H9 (cell line): Measurements from ENCODE around the gene FAM120A. TPM values are rescaled to one million over a fixed set of nuclear protein-coding genes. Genes with fewer than 3 reads are reported as not detected.

Experiments used
- DNase-seq: peaks from one replicate; pipeline ENCODE4 v3.0.0-alpha.2; 2017
- H2AFZ ChIP-seq: one replicate; pipeline ENCODE4 v1.6.1; 2013; ENCODE audit warnings: mild to moderate bottlenecking, low read length, control low read depth, moderate library complexity
- H2AK5ac ChIP-seq: 2 replicates; pipeline ENCODE4 v1.6.1; 2013; ENCODE audit warnings: low read length, control low read depth, mixed read lengths; ENCODE audit not compliant: insufficient read length
- H2BK120ac ChIP-seq: one replicate; pipeline ENCODE4 v1.6.1; 2013; ENCODE audit warnings: low read depth, mild to moderate bottlenecking, low read length, control low read depth, inconsistent platforms; ENCODE audit not compliant: poor library complexity, severe bottlenecking
- H2BK12ac ChIP-seq: 2 replicates; pipeline ENCODE4 v1.6.1; 2013; ENCODE audit warnings: low read length, control low read depth, mixed read lengths, low read depth; ENCODE audit not compliant: insufficient read length
- H2BK15ac ChIP-seq: 2 replicates; pipeline ENCODE4 v1.6.1; 2013; ENCODE audit warnings: low read depth, low read length, control low read depth
- H2BK20ac ChIP-seq: one replicate; pipeline ENCODE4 v1.6.1; 2013; ENCODE audit warnings: low read depth, mild to moderate bottlenecking, low read length, control low read depth, inconsistent platforms; ENCODE audit not compliant: poor library complexity, severe bottlenecking
- H2BK5ac ChIP-seq: 2 replicates; pipeline ENCODE4 v1.6.1; 2013; ENCODE audit warnings: low read length, control low read depth, mixed read lengths; ENCODE audit not compliant: insufficient read length
- H3K14ac ChIP-seq: 2 replicates; pipeline ENCODE4 v1.6.1; 2013; ENCODE audit warnings: low read length, control low read depth; ENCODE audit not compliant: insufficient read depth
- H3K18ac ChIP-seq: 2 replicates; pipeline ENCODE4 v1.6.1; 2013; ENCODE audit warnings: low read depth, mild to moderate bottlenecking, mixed read lengths, low read length, control low read depth; ENCODE audit not compliant: insufficient read length
- H3K23ac ChIP-seq: 2 replicates; pipeline ENCODE4 v1.6.1; 2013; ENCODE audit warnings: low read length, control low read depth, mixed read lengths, low read depth; ENCODE audit not compliant: insufficient read length
- H3K23me2 ChIP-seq: 2 replicates; pipeline ENCODE4 v1.6.1; 2013; ENCODE audit warnings: low read depth, mild to moderate bottlenecking, mixed read lengths, low read length, control low read depth; ENCODE audit not compliant: insufficient read length, poor library complexity, severe bottlenecking
- H3K27ac ChIP-seq: 2 replicates; pipeline ENCODE4 v1.5.1; 2013; ENCODE audit warnings: low read length, control low read depth, mixed read lengths, low read depth; ENCODE audit not compliant: insufficient read length
- H3K27me3 ChIP-seq: 2 replicates; pipeline ENCODE4 v1.6.1; 2013; ENCODE audit warnings: low read length, control low read depth, inconsistent platforms; ENCODE audit not compliant: insufficient read depth
- H3K4ac ChIP-seq: 2 replicates; pipeline ENCODE4 v1.6.1; 2013; ENCODE audit warnings: low read depth, mild to moderate bottlenecking, control low read depth, inconsistent platforms, low read length, moderate library complexity
- H3K4me1 ChIP-seq: 2 replicates; pipeline ENCODE4 v1.6.1; 2013; ENCODE audit warnings: low read length, control low read depth, inconsistent platforms; ENCODE audit not compliant: insufficient read depth
- H3K4me2 ChIP-seq: 2 replicates; pipeline ENCODE4 v1.6.1; 2013; ENCODE audit warnings: low read length, control low read depth, mixed read lengths; ENCODE audit not compliant: insufficient read length, insufficient read depth
- H3K56ac ChIP-seq: 2 replicates; pipeline ENCODE4 v1.6.1; 2013; ENCODE audit warnings: low read depth, mild to moderate bottlenecking, mixed read lengths, low read length, control low read depth; ENCODE audit not compliant: insufficient read length
- H3K79me1 ChIP-seq: 2 replicates; pipeline ENCODE4 v1.6.1; 2013; ENCODE audit warnings: low read depth, mild to moderate bottlenecking, moderate library complexity, low read length, control low read depth, inconsistent platforms; ENCODE audit not compliant: insufficient read depth, poor library complexity, severe bottlenecking
- H3K79me2 ChIP-seq: 2 replicates; pipeline ENCODE4 v1.6.1; 2013; ENCODE audit warnings: low read length, control low read depth, inconsistent platforms; ENCODE audit not compliant: insufficient read depth
- H3K9ac ChIP-seq: 2 replicates; pipeline ENCODE4 v1.6.1; 2013; ENCODE audit warnings: low read length, control low read depth, mixed read lengths; ENCODE audit not compliant: insufficient read length; ENCODE audit errors: extremely low read depth
- H3K9me3 ChIP-seq: one replicate; pipeline ENCODE4 v1.6.1; 2013; ENCODE audit warnings: low read depth, low read length, inconsistent platforms; ENCODE audit not compliant: control insufficient read depth
- H3T11ph ChIP-seq: one replicate; pipeline ENCODE4 v1.6.1; 2013; ENCODE audit warnings: mild to moderate bottlenecking, low read length, control low read depth, inconsistent platforms
- H4K20me1 ChIP-seq: one replicate; pipeline ENCODE4 v1.6.1; 2013; ENCODE audit not compliant: control insufficient read depth, insufficient read length, insufficient read depth
- H4K5ac ChIP-seq: 2 replicates; pipeline ENCODE4 v1.6.1; 2013; ENCODE audit warnings: low read depth, mild to moderate bottlenecking, mixed read lengths, low read length, control low read depth; ENCODE audit not compliant: insufficient read length
- H4K8ac ChIP-seq: replicated peaks from 2 replicates; pipeline ENCODE4 v1.6.1; 2013; ENCODE audit warnings: low read length, control low read depth, mixed read lengths, low read depth; ENCODE audit not compliant: insufficient read length
- H4K91ac ChIP-seq: 2 replicates; pipeline ENCODE4 v1.6.1; 2013; ENCODE audit warnings: low read depth, mild to moderate bottlenecking, moderate library complexity, mixed read lengths, low read length, control low read depth; ENCODE audit not compliant: insufficient read length
- H3K27ac Mint-ChIP-seq, 3 experiments: 2 replicates in 2 of 3; 3 replicates in 1 of 3; pipeline ENCODE4 v1.8.0; 2020 to 2021; ENCODE audit warnings: mixed read lengths in 3 of 3, mild to moderate bottlenecking in 1 of 3, moderate library complexity in 1 of 3
- H3K27me3 Mint-ChIP-seq: 2 replicates; pipeline ENCODE4 v1.8.0; 2021; ENCODE audit warnings: low read depth, mild to moderate bottlenecking, moderate library complexity, mixed read lengths
- H3K36me3 Mint-ChIP-seq, 3 experiments: 2 replicates in 2 of 3; 3 replicates in 1 of 3; pipeline ENCODE4 v1.8.0; 2020 to 2021; ENCODE audit warnings: low read depth in 3 of 3, mixed read lengths in 3 of 3; ENCODE audit not compliant: insufficient read depth in 1 of 3
- H3K4me1 Mint-ChIP-seq, 2 experiments: 2 replicates each; pipeline ENCODE4 v1.8.0; 2020; ENCODE audit warnings: mixed read lengths in 2 of 2
- H3K4me3 Mint-ChIP-seq, 2 experiments: 2 replicates in 1 of 2; 3 replicates in 1 of 2; pipeline ENCODE4 v1.8.0; 2020 to 2021; ENCODE audit warnings: mild to moderate bottlenecking in 2 of 2, mixed read lengths in 2 of 2, moderate library complexity in 1 of 2
- H3K9me3 Mint-ChIP-seq, 2 experiments: 2 replicates in 1 of 2; 3 replicates in 1 of 2; pipeline ENCODE4 v1.8.0; 2020; ENCODE audit warnings: mild to moderate bottlenecking in 2 of 2, mixed read lengths in 2 of 2, moderate library complexity in 1 of 2
- CTCF ChIP-seq: fragments of 200-600 bp; sonication (generic); conservative IDR thresholded peaks from 3 replicates; pipeline ENCODE4 v1.8.0; 2021; ENCODE audit warnings: antibody characterized with exemption, mild to moderate bottlenecking
- WGBS: extraction: QIAGEN DNeasy Blood & Tissue Kit; methylation state at CpG from one replicate; pipeline ENCODE4 v1.1.7; 2013; ENCODE audit warnings: missing lambda C conversion rate, low lambda C conversion rate, mixed read lengths; ENCODE audit not compliant: insufficient read length; ENCODE audit errors: extremely low coverage; 5-methylcytosine and 5-hydroxymethylcytosine counted together
- total RNA-seq: library from RNA; stranded (reverse); gene quantifications from 2 replicates; pipeline ENCODE4 v1.2.1, GENCODE V29; 2021

Gene FAM120A
- total RNA-seq, 1 experiment from 2014 or later, result 57.7 TPM

- H3K79me1 ChIP-seq, result peaks cover 15% of the 10 kb centered on the region
- no peak for DNase-seq
These were observed 9.9 kb downstream of the FAM120A start for GRCh38 chr9:93461414-93461743.

More at GRCh38 chr9:93461414-93461743, 9.9 kb downstream of the FAM120A start:
- Histone ChIP-seq H4K91ac (no peak overlapping the region), H3K4ac (no peak overlapping the region), H2BK20ac (no peak overlapping the region), H3K23ac (no peak overlapping the region), H3K79me2 (peaks cover 39% of the 10 kb centered on the region), H3K9me3 (no peaks in the 10 kb centered on the region), H3T11ph (no peak overlapping the region), H2AK5ac (no peak overlapping the region), H3K27ac (no peak overlapping the region), H2BK120ac (no peak overlapping the region), H4K8ac (no peak overlapping the region), H2BK5ac (no peak overlapping the region), H3K14ac (no peak overlapping the region), H4K20me1 (no peaks in the 10 kb centered on the region), H4K5ac (no peak overlapping the region), H3K18ac (no peak overlapping the region), H3K4me1 (peaks cover 16% of the 10 kb centered on the region; the same call in 1 of the 2 replicates), H3K56ac (no peak overlapping the region), H3K27me3 (no peaks in the 10 kb centered on the region), H3K4me2 (no peak overlapping the region), H2BK15ac (no peak overlapping the region), H3K9ac (no peak overlapping the region), H3K23me2 (no peaks in the 10 kb centered on the region), H2AFZ (no peak overlapping the region), H2BK12ac (no peak overlapping the region)
- Mint-ChIP-seq H3K27me3 (no peaks in the 10 kb centered on the region), H3K4me3 (no peak overlapping the region), H3K27ac (no peak overlapping the region), H3K4me1 (peaks cover 58 to 66% of the 10 kb centered on the region in 2 experiments), H3K9me3 (no peaks in the 10 kb centered on the region), H3K36me3 (no peaks in the 10 kb centered on the region; a peak in 1 of 7 replicates)
- TF ChIP-seq CTCF, result no peak
- WGBS, result no CpG with 5 or more reads among the region's 1 CpG
